GOT3 (cell line): ENCODE measurements around the gene KHSRP.

ENCODE experiments used
- DNase-seq: peaks from one replicate; lab custom pipeline; 2025; ENCODE audit warnings: mixed read lengths; lab: John Stamatoyannopoulos, UW

KHSRP gene

GRCh38 chr19:6424195-6424938, at the start of gene KHSRP:
Gene KHSRP (minus strand): TSS chr19:6424811. CDS start chr19:6424701, 110 bp downstream.
- DNase-seq: no peak

- no peak for DNase-seq
Observed at GRCh38 chr19:6473647-6474046, 49.0 kb upstream of the KHSRP start.

- no peak for DNase-seq
Observed at GRCh38 chr19:6472713-6473112, 48.1 kb upstream of the KHSRP start.

GRCh38 chr19:6471076-6471475, 46.5 kb upstream of the KHSRP start:
- no peak for DNase-seq

GRCh38 chr19:6470173-6470572, 45.6 kb upstream of the KHSRP start:
- DNase-seq: no peak

- no peak for DNase-seq
Observed at GRCh38 chr19:6467384-6467783, 42.8 kb upstream of the KHSRP start.

GRCh38 chr19:6466526-6467248, 42.1 kb upstream of the KHSRP start:
- DNase-seq: no peak

GRCh38 chr19:6465663-6466062, 41.1 kb upstream of the KHSRP start:
- DNase-seq: no peak

- DNase-seq: no peak
Observed at GRCh38 chr19:6465006-6465405, 40.4 kb upstream of the KHSRP start.

- DNase-seq: no peak
Observed at GRCh38 chr19:6464070-6464873, 39.7 kb upstream of the KHSRP start, which contains the start of gene CRB3. Gene CRB3 (plus strand): TSS chr19:6464271. CDS start chr19:6464702, 431 bp downstream.

GRCh38 chr19:6460099-6460884, 35.7 kb upstream of the KHSRP start:
- peak; percentile 71 for DNase-seq

- DNase-seq: no peak
Observed at GRCh38 chr19:6459262-6460098, 34.9 kb upstream of the KHSRP start, which contains the start of gene SLC25A23. Gene SLC25A23 (minus strand): TSS chr19:6459792. CDS start chr19:6459628, 164 bp downstream.

- no peak for DNase-seq
Observed at GRCh38 chr19:6458695-6459261, 34.2 kb upstream of the KHSRP start.

GRCh38 chr19:6457958-6458694, 33.5 kb upstream of the KHSRP start:
- no peak for DNase-seq

- no peak for DNase-seq
Observed at GRCh38 chr19:6455924-6456323, 31.3 kb upstream of the KHSRP start.

- no peak for DNase-seq
Observed at GRCh38 chr19:6453951-6454565, 29.4 kb upstream of the KHSRP start.

- no peak for DNase-seq
Observed at GRCh38 chr19:6452899-6453298, 28.3 kb upstream of the KHSRP start.

GRCh38 chr19:6452223-6452614, 27.6 kb upstream of the KHSRP start:
- DNase-seq: no peak

GRCh38 chr19:6451583-6452222, 27.1 kb upstream of the KHSRP start:
- no peak for DNase-seq
